GM20000 (cell line): ENCODE data around the gene DDX49.

Experiments
- DNase-seq: peaks from one replicate; pipeline ENCODE4 v3.0.0; 2012; ENCODE audit warnings: low spot score
- CTCF ChIP-seq: IDR thresholded peaks from 2 replicates; pipeline ENCODE4 v1.5.1; 2012; ENCODE audit warnings: mild to moderate bottlenecking, control low read depth; ENCODE audit errors: extremely low read depth, missing control alignments

DDX49 gene

DNA sequence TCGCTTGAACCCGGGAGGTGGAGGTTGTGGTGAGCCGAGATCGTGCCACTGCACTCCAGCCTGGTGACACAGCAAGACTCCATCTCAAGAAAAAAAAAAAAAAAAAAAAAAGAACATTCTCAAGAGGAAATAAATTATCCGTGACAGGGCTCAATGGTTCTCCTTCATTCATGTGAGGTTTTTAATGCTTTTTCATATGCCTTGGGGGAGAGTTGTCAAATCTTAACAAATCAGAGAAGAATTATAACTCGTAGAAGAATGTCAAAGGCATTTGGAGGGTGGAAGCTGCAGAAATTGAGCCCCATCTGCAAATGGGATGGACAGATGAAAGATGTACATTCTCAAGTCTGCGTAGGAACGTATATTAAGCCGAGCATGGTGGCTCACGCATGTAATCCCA, 56.4 kb downstream of the DDX49 start:
- DNase-seq, result no peak
- TF ChIP-seq CTCF, result no peak
